ENCODE results near the gene TPRA1.

The TPRA1 gene

GRCh38 chr3:127588806-127589577, 1.5 kb downstream of the TPRA1 start:
- DNase-seq: no peak

GRCh38 chr3:127587876-127588275, 2.7 kb downstream of the TPRA1 start:
- no peak for DNase-seq

GRCh38 chr3:127585813-127586413, 4.6 kb downstream of the TPRA1 start:
- no peak for DNase-seq

GRCh38 chr3:127585163-127585812, 5.2 kb downstream of the TPRA1 start:
- no peak for DNase-seq

GRCh38 chr3:127584734-127585133, 5.8 kb downstream of the TPRA1 start:
- DNase-seq: no peak

- DNase-seq: no peak
These were observed 10.0 kb downstream of the TPRA1 start for GRCh38 chr3:127580327-127581060.

GRCh38 chr3:127578802-127579201, 11.7 kb downstream of the TPRA1 start:
- DNase-seq: no peak

GRCh38 chr3:127578168-127578567, 12.4 kb downstream of the TPRA1 start:
- no peak for DNase-seq

GRCh38 chr3:127577448-127577847, 13.1 kb downstream of the TPRA1 start:
- DNase-seq: no peak

- no peak for DNase-seq
These were observed 15.4 kb downstream of the TPRA1 start for GRCh38 chr3:127574880-127575878.

GRCh38 chr3:127573912-127574311, 16.6 kb downstream of the TPRA1 start:
- DNase-seq: no peak

GRCh38 chr3:127573401-127573800, 17.1 kb downstream of the TPRA1 start:
- no peak for DNase-seq

GRCh38 chr3:127572735-127573134, 17.8 kb downstream of the TPRA1 start:
- DNase-seq: no peak

- DNase-seq: no peak
These were observed 18.3 kb downstream of the TPRA1 start for GRCh38 chr3:127572186-127572585.

GRCh38 chr3:127570520-127570919, 20.0 kb downstream of the TPRA1 start:
- no peak for DNase-seq

GRCh38 chr3:127569160-127569559, 21.4 kb downstream of the TPRA1 start:
- no peak for DNase-seq

- DNase-seq: no peak
These were observed 21.9 kb downstream of the TPRA1 start for GRCh38 chr3:127568586-127568985.

GRCh38 chr3:127566833-127567232, 23.7 kb downstream of the TPRA1 start:
- no peak for DNase-seq

GRCh38 chr3:127565711-127566110, 24.8 kb downstream of the TPRA1 start:
- DNase-seq: no peak

- DNase-seq: no peak
These were observed 30.3 kb downstream of the TPRA1 start for GRCh38 chr3:127560051-127560787.

GRCh38 chr3:127556565-127556964, 34.0 kb downstream of the TPRA1 start:
- DNase-seq: no peak

Data from cortex of kidney (tissue), 1 donor.